ENCODE data around the gene LCTL.
"Not testable (repeated sequence)": the region's sequence is repeated elsewhere in the genome, so short reads cannot be mapped to it uniquely, and the experiment has no call there.

LCTL gene

GRCh38 chr15:66563566-66564110, 2.2 kb downstream of the LCTL start:
- DNase-seq: no peak

- no peak for DNase-seq
These were observed 2.7 kb downstream of the LCTL start for GRCh38 chr15:66563126-66563525.

GRCh38 chr15:66560856-66561525, 4.8 kb downstream of the LCTL start:
- no peak for DNase-seq

- no peak for DNase-seq
These were observed 7.5 kb downstream of the LCTL start for GRCh38 chr15:66558271-66558670.

GRCh38 chr15:66555685-66556084, 10.1 kb downstream of the LCTL start:
- DNase-seq: no peak

- no peak for DNase-seq
These were observed 20.5 kb downstream of the LCTL start for GRCh38 chr15:66545255-66545654.

GRCh38 chr15:66542896-66543295, 22.9 kb downstream of the LCTL start:
- DNase-seq: no peak

- no peak for DNase-seq
These were observed 30.7 kb downstream of the LCTL start for GRCh38 chr15:66535056-66535455.

- no peak for DNase-seq
These were observed 41.0 kb downstream of the LCTL start for GRCh38 chr15:66524838-66525237.

GRCh38 chr15:66523926-66524325, 41.9 kb downstream of the LCTL start:
- DNase-seq: no peak

GRCh38 chr15:66515901-66516322, 49.9 kb downstream of the LCTL start:
- no peak for DNase-seq

GRCh38 chr15:66514586-66514985, 51.2 kb downstream of the LCTL start:
- DNase-seq: no peak

- DNase-seq: no peak
These were observed 57.4 kb downstream of the LCTL start for GRCh38 chr15:66508293-66508883.

- DNase-seq: no peak
These were observed 60.0 kb downstream of the LCTL start for GRCh38 chr15:66505818-66506217.

GRCh38 chr15:66505430-66505811, 60.4 kb downstream of the LCTL start:
- no peak for DNase-seq

GRCh38 chr15:66504563-66505429, 61.0 kb downstream of the LCTL start, which contains the start of the genes RPL4 and ZWILCH:
RPL4 (minus strand) TSS chr15:66504855; CDS start chr15:66504790, 65 bp downstream.
ZWILCH (plus strand) TSS chr15:66505326; CDS start chr15:66505339, 13 bp downstream.
- DNase-seq: no peak

- no peak for DNase-seq
These were observed 61.8 kb downstream of the LCTL start for GRCh38 chr15:66503780-66504562.

- DNase-seq: not testable (repeated sequence)
These were observed 62.7 kb downstream of the LCTL start for GRCh38 chr15:66503041-66503648.

GRCh38 chr15:66502491-66502890, 63.3 kb downstream of the LCTL start:
- no peak for DNase-seq

GRCh38 chr15:66500346-66500745, 65.5 kb downstream of the LCTL start:
- DNase-seq: not testable (repeated sequence)

GRCh38 chr15:66498501-66499386, 67.1 kb downstream of the LCTL start:
- no peak for DNase-seq

Measured in NCI-H748 treated with DMSO at 0.1 percent for 48 hours (cell line).